AG20443 (cell line): Measurements from ENCODE around the gene ADAP1.
"Not testable (repeated sequence)": the region's sequence is repeated elsewhere in the genome, so short reads cannot be mapped to it uniquely, and the experiment has no call there.

Experiments
- DNase-seq: peaks from one replicate; pipeline ENCODE4 v3.0.0; 2012; ENCODE audit warnings: low spot score, mixed read lengths

The ADAP1 gene

DNA sequence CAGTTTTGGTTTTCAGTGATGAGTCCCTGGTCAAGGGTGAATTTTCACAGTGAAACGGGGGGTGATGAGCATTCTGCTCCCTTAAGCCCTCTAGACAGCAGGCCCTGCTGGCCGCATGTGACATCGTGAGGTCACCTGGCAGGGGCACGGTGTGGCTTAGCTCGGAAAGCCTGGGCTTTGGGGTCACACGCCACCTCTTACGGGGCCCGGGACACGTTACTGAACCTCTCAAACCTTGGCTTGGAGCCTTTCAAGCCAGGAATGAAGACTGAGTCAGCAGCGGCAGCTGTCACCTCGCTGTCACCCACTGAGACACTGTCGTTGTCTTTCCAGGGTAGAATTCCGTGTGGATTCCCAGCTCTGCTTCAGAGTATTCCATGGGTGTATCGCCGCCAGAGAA is 74.0 kb downstream of the ADAP1 start:
- DNase-seq, result no peak

DNA sequence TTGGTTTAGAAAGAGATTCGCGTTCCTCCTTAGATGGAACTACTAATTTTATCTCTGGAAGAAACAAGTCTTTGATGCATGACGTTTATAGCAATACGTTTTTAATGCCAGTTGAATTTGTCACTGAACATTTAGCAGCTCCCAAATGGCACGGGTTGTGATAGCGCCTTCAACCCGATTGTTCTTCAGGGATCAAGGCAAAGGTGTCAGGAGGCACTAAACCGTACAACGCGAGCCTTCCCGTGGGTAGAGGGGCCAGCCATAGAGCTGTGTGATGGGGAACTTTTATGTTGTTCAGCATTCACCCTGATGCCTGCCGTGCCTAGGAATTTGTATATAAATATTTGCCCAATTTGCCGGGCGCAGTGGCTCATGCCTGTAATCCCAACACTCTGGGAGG is 74.8 kb downstream of the ADAP1 start:
- DNase-seq, result no peak

- no peak for DNase-seq
These were observed 75.4 kb downstream of the ADAP1 start for GRCh38 chr7:879093-879492.

GRCh38 chr7:877312-878232 is 76.9 kb downstream of the ADAP1 start:
- no peak for DNase-seq

DNA sequence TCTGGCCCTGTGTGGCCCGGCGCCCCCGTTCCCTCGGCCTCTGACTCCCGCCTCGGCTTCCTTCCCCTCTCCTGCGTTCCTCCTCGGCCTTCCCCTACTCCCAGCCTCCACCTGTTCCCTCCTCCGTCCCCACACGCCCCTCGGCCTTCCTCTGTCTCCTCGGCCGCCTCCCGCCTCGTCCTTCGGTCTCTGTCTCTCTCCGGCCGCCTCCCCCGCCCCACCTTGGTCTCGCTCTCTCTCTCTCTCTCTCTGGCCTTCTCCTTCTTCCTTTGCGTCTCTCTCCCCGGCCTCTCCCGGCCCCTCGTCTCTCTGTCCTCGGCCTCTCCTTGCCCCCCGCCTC is 77.5 kb downstream of the ADAP1 start:
- no peak for DNase-seq

DNA sequence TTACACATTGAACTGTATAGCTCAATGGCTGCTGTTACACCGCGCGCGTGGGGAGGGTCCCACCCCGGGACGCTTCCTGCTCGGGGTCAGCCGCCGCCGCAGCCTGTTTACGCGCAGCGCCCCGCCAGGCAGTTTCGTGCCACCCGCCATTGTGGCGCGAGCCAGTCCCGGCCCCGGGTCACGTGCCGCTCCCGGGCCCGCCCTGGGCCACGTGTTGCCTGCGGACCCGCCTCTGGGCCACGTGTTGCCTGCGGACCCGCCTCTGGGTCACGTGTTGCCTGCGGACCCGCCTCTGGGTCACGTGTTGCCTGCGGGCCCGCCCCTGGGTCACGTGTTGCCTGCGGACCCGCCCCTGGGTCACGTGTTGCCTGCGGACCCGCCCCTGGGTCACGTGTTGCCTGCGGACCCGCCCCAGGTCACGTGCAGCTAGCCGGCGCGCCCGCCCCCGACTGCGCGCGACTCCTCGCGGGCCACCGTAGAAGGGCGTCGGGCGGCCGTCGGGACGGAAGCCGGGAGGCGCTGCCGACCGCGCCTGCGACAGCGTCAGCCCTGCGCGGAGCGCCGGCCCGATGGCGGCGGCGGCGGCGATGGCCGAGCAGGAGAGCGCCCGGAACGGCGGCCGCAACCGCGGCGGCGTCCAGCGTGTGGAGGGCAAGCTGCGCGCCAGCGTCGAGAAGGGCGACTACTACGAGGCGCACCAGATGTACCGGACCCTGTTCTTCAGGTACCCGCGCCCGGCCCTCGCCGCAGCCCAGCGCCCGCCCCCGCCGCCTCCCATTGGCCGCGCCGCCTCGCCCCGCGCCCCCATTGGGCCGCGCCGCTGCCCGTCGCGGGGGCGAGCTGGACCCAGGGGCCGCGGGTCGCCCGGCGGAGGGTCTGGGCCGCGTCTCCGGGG is 78.2 kb downstream of the ADAP1 start, which contains the start of gene GET4:
Gene GET4 (plus strand): TSS at position 478 of the 895 bp plus-strand sequence. CDS start 92 bp downstream, at position 570.
- DNase-seq, result peak; percentile 97

DNA sequence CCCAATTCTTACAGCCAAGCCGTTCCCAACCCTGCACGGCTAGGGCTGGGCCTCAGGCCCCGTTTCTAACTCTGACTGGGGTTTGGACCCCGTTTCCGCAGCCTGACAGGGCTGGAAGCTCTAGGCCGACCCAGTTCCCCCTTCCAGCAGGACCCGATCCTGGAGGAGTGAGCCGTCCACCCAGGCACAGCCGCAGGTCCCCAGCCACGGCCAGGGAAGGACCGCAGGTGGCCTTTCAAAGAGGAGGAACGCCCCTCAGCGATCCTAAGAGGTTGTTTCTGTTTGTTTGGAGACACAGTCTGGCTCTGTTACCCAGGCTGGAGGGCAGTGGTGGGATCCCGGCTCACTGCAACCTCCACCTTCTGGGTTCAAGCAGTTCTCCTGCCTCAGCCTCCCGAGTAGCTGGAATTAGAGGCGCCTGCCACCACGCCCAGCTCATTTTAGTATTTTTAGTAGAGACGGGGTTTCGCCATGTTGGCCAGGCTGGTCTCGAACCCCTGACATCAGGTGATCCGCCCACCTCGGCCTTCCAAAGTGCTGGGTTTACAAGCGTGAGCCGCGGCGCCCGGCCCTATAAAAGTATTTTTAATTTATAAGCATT is 78.9 kb downstream of the ADAP1 start:
- DNase-seq, result no peak

- DNase-seq, result no peak
These were observed 79.4 kb downstream of the ADAP1 start for GRCh38 chr7:875051-875450.

GRCh38 chr7:874031-874749 is 80.3 kb downstream of the ADAP1 start:
- no peak for DNase-seq

DNA sequence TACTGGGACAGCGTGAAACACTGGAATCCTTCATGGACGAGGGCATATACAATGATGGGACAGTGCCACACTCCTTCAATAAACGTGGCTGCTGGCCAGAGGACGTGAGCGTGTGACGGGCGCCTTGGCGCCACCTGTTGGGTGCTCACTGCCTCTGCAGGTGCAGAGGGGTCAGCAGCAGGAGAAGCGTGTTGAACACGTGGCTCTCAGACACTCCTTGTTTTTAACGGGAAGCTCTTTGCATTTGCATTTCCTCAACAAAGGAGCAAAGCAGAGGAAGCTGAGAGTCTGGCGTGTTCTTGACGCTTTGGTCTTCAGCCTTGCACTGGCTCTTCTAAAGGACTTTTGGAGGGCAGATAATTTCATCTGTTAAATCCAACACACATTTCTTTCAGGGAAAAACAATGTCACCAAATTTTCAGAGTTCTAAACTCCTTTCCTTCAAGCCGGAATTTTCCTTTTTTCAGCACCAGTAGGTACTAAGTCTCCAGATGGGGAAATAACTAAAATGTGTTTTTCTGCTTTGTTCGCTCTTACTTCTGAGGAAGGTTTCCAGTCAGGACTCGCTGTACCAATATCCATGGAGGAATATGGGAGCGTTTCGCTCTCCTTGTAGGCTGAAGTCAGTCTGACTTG is 81.0 kb downstream of the ADAP1 start:
- DNase-seq, result peak; percentile 86

- not testable (repeated sequence) for DNase-seq
These were observed 81.8 kb downstream of the ADAP1 start for GRCh38 chr7:872685-873084.

DNA sequence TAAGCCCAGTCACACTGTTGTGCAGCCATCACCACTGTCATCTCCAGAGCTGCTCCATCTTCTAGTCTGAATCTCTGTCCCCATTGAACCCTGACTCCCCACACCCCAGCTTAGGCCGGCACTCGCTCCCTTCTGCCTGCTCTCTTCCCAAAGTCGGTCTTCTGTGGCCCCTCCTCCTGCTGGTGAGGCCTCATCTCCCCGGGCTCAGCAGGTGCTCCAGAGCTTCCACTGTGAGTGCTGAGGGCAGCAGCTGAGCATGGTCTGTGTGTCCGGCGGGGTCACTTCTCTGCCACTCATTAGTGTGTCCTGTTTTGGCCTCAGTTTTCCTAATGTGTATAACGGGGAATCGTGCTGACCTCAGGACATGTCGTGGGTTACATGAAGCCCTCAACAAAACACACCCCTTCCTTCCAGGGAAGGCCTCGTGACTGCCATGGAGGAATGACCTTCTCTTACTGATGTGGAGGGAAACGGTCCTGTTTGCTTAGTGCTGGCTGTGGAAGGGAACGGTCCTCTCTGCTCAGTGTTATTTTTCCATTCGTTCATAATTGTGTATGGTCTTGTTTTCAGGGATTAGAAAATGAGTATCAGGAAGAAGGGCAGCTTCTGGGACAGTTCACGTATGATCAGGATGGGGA is 82.5 kb downstream of the ADAP1 start:
- DNase-seq, result no peak

DNA sequence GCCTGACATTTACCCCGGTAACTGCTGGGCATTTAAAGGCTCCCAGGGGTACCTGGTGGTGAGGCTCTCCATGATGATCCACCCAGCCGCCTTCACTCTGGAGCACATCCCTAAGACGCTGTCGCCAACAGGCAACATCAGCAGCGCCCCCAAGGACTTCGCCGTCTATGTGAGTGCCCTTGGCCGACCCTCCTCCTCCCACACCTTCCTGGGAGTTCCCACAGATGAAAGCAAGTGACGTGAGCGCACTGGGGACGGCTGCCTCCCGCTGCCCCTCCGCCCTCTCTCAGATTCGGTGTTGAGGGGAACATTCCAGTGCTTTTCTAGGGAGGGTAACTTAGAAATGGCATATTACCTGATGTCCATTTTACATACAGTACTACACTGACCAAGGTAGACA is 85.1 kb downstream of the ADAP1 start:
- DNase-seq, result no peak

DNA sequence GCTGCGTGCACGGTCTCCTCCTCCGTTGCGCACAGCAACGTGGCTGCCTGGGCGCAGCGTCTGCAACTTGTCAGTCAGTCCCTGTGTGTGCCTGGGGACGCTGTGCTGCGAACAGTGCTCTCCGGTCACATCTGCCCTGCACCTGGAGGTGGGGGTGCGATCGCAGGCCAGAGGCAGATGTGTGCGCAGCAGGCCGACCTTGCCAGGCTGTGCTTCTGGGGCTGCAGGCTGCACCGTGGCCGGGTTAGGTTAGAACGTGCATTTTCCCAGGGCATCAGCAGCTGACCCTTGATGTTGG is 86.3 kb downstream of the ADAP1 start:
- DNase-seq, result no peak

GRCh38 chr7:867406-868188 is 86.9 kb downstream of the ADAP1 start:
- DNase-seq, result peak; percentile 82

DNA sequence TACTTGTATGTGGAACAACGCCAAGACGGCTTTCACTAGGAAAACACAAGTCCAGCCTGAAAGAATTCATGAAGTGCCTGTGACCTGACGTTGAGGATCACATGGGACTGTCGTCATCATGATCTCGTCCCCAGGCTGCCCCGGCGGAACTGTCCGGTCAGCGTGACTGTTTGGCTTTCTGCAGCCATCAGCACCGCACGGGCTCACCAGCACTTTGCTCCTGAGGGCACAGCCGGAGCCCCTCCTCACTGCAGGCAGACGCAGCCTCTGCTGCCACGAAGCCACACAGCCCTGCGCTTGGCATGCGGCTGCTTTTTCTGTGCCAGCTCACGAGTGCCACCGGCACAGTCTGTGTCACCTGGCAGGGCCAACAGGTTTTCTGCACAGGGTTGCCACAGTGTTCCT is 87.5 kb downstream of the ADAP1 start:
- peak; percentile 90 for DNase-seq

GRCh38 chr7:865921-866320 is 88.6 kb downstream of the ADAP1 start:
- DNase-seq, result no peak

DNA sequence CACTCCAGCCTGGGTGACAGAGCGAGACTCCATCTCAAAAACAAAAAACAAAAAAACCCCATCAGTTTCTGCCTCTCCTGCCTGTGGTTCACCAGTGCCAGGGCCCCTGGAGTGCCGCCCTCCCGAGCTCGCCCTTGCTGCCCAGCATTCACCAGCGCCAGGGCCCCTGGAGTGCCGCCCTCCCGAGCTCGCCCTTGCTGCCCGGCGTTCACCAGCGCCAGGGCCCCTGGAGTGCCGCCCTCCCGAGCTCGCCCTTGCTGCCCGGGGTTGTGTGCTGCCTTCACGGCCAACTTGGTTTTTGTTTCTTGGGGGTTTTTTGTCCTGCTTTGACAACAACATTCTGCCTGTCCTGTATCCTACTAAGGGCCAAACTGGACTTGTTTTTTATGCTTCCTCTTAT is 91.4 kb downstream of the ADAP1 start:
- DNase-seq, result no peak

GRCh38 chr7:862157-862556 is 92.3 kb downstream of the ADAP1 start:
- no peak for DNase-seq

GRCh38 chr7:861222-861621 is 93.3 kb downstream of the ADAP1 start:
- DNase-seq, result no peak
